Measurements from ENCODE around the gene CCDC91. TPM values are rescaled to one million over a fixed set of nuclear protein-coding genes. Genes with fewer than 3 reads are reported as not detected.
A peak's percentile ranks its signal among the peaks of the same experiment; 100 is the strongest.

The CCDC91 gene
- total RNA-seq, 6 experiments from 2014 or later, result 10.0 to 21.5 (median 13.9) TPM

DNA sequence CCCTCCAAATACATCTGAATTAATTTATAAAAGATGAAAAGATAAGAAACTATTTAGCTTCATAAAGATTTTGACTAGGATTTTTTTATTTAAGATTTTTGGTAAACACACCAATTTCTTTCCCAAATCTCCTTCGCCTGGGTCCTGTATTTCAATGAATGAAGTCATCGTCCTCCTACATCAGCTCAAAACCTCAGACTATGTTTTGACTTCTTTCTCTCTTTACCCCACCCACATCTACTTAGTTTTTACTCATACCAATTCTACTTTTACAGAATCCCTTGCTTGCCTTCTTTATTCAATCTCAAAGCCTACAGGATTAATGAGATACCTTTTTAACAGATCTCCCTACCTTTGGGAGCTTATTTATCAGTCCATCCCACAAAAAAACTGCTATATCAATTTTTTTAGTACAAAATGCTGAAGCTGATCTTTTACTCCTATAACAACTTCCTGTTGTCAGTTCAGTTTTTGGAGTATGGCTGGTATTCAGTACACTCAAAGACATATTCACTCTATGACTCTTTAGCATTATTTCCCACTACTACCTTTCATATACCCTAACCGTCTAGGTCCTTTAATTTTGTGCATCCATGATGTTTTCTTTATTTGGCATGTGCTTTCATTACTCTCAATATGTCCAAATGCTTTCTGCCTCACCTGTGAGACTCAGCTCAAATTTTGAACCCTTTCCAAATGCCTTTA, 18.7 kb upstream of the CCDC91 start:
- no peaks in the 10 kb centered on the region for H3K36me3 ChIP-seq
- H3K9me3 ChIP-seq, result no peaks in the 10 kb centered on the region
- ATAC-seq, result no peak
- no peak for TF ChIP-seq POLR2A (IDR thresholded peaks at IDR 0.05)
- TF ChIP-seq CTCF (IDR thresholded peaks at IDR 0.05), result no peak
- H3K27me3 ChIP-seq, result no peaks in the 10 kb centered on the region
- no peak overlapping the region for H3K4me3 ChIP-seq
- 69% methylated on average over 3 of the region's 3 CpGs for WGBS (ENCODE audit: insufficient coverage, low coverage, low lambda C conversion rate, missing lambda C conversion rate)
- no peak overlapping the region for H3K27ac ChIP-seq
- intact Hi-C loops (cut with DNase I), result no loop called here
- DNase-seq, result no peak
- no peaks in the 10 kb centered on the region for H3K4me1 ChIP-seq

- ATAC-seq, result peak; percentile 73 to 97 (median 78)
- intact Hi-C loops (cut with DNase I), result no loop called here
These were observed 17.7 kb upstream of the CCDC91 start for GRCh38 chr12:28172434-28173030.

GRCh38 chr12:28173440-28173839, 16.8 kb upstream of the CCDC91 start:
- intact Hi-C loops (cut with DNase I), result no loop called here
- no peak for DNase-seq

More at GRCh38 chr12:28172434-28173030, 17.7 kb upstream of the CCDC91 start:
- Histone ChIP-seq H3K27me3 (no peaks in the 10 kb centered on the region), H3K36me3 (no peaks in the 10 kb centered on the region), H3K4me1 (no peaks in the 10 kb centered on the region), H3K4me3 (no peak overlapping the region), H3K27ac (no peak overlapping the region), H3K9me3 (no peaks in the 10 kb centered on the region)
- TF ChIP-seq CTCF (IDR thresholded peaks at IDR 0.05), result peak; percentile 40 to 61 (median 47)
- no peak for TF ChIP-seq POLR2A (IDR thresholded peaks at IDR 0.05)
- WGBS (ENCODE audit: insufficient coverage, low coverage, low lambda C conversion rate, missing lambda C conversion rate), result 88% methylated on average over 3 of the region's 3 CpGs
- DNase-seq, result no peak

GRCh38 chr12:28175098-28175589, 15.1 kb upstream of the CCDC91 start:
- TF ChIP-seq CTCF (IDR thresholded peaks at IDR 0.05) (no peak), POLR2A (IDR thresholded peaks at IDR 0.05) (no peak)
- DNase-seq (no peak), ATAC-seq (no peak)
- no peaks in the 10 kb centered on the region for H3K36me3 ChIP-seq
- no peak overlapping the region for H3K4me3 ChIP-seq
- 75% methylated on average over 1 of the region's 1 CpG for WGBS (ENCODE audit: insufficient coverage, low coverage, low lambda C conversion rate, missing lambda C conversion rate)
- H3K27ac ChIP-seq, result no peak overlapping the region
- no peaks in the 10 kb centered on the region for H3K4me1 ChIP-seq
- H3K9me3 ChIP-seq, result no peaks in the 10 kb centered on the region
- intact Hi-C loops (cut with DNase I), result no loop called here
- no peaks in the 10 kb centered on the region for H3K27me3 ChIP-seq

More at GRCh38 chr12:28173440-28173839, 16.8 kb upstream of the CCDC91 start:
- WGBS (ENCODE audit: insufficient coverage, low coverage, low lambda C conversion rate, missing lambda C conversion rate), result 60% methylated on average over 1 of the region's 1 CpG
- no peak overlapping the region for H3K4me3 ChIP-seq
- no peaks in the 10 kb centered on the region for H3K36me3 ChIP-seq
- no peaks in the 10 kb centered on the region for H3K4me1 ChIP-seq
- H3K27me3 ChIP-seq, result no peaks in the 10 kb centered on the region
- no peaks in the 10 kb centered on the region for H3K9me3 ChIP-seq
- TF ChIP-seq CTCF (IDR thresholded peaks at IDR 0.05) (no peak), POLR2A (IDR thresholded peaks at IDR 0.05) (no peak)
- no peak overlapping the region for H3K27ac ChIP-seq
- no peak for ATAC-seq
